Stimulated activated CD4-positive, alpha-beta T cell treated with anti-CD3 and anti-CD28 coated beads, Interleukin-12 subunit alpha, Interleukin-12 subunit beta, amount 100 ng/mL, for 4 hours (primary cell): ENCODE results near the gene LBX2.

Experiments
- DNase-seq: peaks from one replicate; pipeline ENCODE4 v3.0.0-alpha.2; 2020

Gene LBX2, protein sequence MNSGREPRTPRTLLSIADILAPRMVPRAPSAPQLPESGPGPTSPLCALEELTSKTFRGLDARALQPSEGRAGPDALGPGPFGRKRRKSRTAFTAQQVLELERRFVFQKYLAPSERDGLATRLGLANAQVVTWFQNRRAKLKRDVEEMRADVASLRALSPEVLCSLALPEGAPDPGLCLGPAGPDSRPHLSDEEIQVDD

GRCh38 chr2:74499267-74499939, at the start of gene LBX2:
LBX2 (minus strand) TSS chr2:74499603; CDS start chr2:74499537, 66 bp downstream.
- DNase-seq = peak; percentile 46

- DNase-seq = no peak
These were observed 49.0 kb upstream of the LBX2 start for GRCh38 chr2:74548285-74548899.

DNA sequence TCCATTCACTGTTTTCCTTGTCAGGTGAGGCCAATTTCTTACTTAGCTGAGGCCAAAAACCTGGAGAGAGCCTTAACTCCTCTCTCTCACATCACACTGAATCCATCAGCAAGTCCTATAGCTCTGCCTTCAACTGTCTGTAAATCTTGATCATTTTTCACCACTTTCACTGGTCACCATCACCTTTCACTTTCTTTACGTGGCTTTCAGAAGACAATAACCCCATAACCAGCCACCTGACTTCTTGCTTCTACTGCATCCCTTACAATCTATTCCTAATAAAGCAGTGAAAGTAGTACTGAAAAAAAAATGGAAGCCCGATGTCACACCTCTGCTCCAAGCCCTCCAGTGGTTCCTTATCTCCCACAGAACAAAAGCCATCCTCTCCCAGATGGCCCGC, 46.6 kb upstream of the LBX2 start:
- no peak for DNase-seq

DNA sequence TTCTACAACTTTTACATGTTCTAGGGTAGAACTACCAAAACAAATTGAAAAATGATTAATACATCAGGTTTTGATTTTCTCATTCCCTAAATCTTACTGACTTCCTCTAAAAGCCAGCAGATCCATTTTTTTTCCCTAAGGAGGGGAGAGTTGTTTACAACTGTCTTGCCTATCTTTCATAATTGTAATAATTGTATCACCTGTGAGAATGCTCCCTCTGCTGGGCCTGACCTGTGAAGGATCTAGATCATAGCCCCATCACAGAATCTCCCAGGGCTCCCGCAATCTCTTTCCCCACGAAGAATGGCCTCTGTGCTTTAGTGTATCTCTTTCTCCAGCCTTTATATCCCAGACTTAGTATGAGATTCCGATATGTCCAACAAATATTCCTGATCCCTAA, 45.2 kb upstream of the LBX2 start:
- DNase-seq = no peak

GRCh38 chr2:74542978-74543377, 43.6 kb upstream of the LBX2 start:
- DNase-seq = no peak

DNA sequence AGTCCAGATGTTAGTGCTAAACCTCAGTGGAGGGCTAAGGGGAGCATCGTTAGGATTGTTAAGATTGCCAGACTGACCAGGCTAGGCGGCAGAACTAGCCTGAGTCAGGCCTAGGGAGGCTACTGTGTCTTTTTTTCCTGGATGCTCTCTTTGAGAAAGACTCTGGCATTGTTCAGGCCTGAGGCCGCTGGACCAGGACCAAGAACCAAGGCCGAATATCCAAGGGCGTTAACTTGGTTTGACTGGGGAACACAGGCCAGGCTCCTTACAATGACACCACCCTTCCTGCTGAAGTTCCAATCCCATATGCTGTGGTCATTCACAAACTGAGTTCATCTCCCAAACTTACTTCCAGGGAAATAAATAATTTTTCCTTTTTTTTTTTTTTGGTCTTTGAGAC, 40.9 kb upstream of the LBX2 start:
- no peak for DNase-seq

- DNase-seq = no peak
These were observed 39.5 kb upstream of the LBX2 start for GRCh38 chr2:74538881-74539339.

DNA sequence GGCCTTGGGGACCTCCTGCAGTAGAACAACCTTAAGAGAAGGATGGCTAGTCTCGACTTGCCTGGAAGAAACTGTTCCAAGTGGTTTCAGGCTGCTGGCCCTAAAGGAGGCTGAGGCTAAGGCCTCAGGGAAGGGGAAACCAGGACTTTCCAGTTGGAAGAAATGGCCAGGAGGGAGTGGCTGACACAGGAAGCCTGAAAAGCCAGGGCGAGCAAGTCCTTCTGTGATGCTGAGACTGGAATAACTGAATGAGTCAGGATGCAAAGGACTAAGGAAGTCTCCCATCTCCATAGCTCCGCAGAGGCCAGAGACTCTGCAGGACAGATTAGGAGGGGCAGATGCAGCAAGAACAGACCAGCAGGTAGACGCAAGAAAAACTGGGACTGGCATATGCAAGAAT, 37.7 kb upstream of the LBX2 start:
- DNase-seq = no peak

GRCh38 chr2:74536166-74536950, 37.0 kb upstream of the LBX2 start:
- no peak for DNase-seq

GRCh38 chr2:74535440-74535965, 36.1 kb upstream of the LBX2 start:
- DNase-seq = no peak

- no peak for DNase-seq
These were observed 35.0 kb upstream of the LBX2 start for GRCh38 chr2:74534411-74534810.

DNA sequence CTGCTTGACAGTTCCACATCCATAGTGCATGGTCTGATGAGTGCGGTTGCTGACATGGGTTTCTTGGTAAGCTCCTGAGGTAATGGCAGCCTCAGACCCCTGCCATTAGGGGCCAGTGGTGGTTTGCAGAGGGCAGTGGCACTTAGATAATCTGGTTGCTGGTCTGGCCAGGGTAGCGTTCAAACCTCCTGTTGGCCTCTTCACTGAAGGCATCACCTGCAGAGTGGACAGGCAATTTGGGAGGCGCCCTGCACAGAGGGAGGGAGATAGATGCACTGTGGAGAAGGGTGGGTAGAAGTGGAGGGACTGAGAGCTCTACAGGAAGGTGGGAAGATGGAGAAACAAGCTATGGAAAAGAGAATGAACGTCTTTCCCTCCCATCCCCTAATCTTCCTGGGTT, 34.1 kb upstream of the LBX2 start:
- DNase-seq = no peak

- DNase-seq = no peak
These were observed 32.8 kb upstream of the LBX2 start for GRCh38 chr2:74532222-74532621.

GRCh38 chr2:74531666-74532065, 32.3 kb upstream of the LBX2 start:
- no peak for DNase-seq

DNA sequence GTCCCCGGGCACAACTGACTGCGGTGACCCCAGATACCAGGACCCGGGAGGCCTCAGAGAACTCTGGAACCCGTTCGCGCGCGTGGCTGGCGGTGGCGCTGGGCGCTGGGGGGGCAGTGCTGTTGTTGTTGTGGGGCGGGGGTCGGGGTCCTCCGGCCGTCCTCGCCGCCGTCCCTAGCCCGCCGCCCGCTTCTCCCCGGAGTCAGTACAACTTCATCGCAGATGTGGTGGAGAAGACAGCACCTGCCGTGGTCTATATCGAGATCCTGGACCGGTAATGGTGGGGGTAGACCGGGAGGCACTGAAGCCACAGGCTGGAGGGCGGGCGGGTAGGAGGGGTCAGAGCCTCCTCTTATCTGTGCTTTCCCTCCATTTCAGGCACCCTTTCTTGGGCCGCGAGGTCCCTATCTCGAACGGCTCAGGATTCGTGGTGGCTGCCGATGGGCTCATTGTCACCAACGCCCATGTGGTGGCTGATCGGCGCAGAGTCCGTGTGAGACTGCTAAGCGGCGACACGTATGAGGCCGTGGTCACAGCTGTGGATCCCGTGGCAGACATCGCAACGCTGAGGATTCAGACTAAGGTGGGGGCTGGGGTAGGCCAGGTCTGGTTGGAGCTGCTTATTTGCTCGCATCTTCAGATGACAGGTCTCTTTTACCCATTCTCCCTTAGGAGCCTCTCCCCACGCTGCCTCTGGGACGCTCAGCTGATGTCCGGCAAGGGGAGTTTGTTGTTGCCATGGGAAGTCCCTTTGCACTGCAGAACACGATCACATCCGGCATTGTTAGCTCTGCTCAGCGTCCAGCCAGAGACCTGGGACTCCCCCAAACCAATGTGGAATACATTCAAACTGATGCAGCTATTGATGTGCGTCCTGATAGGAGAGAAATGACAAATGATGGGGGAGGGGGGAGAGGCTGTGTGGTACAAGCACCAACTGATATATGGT, 31.1 kb upstream of the LBX2 start:
- peak; percentile 41 for DNase-seq

DNA sequence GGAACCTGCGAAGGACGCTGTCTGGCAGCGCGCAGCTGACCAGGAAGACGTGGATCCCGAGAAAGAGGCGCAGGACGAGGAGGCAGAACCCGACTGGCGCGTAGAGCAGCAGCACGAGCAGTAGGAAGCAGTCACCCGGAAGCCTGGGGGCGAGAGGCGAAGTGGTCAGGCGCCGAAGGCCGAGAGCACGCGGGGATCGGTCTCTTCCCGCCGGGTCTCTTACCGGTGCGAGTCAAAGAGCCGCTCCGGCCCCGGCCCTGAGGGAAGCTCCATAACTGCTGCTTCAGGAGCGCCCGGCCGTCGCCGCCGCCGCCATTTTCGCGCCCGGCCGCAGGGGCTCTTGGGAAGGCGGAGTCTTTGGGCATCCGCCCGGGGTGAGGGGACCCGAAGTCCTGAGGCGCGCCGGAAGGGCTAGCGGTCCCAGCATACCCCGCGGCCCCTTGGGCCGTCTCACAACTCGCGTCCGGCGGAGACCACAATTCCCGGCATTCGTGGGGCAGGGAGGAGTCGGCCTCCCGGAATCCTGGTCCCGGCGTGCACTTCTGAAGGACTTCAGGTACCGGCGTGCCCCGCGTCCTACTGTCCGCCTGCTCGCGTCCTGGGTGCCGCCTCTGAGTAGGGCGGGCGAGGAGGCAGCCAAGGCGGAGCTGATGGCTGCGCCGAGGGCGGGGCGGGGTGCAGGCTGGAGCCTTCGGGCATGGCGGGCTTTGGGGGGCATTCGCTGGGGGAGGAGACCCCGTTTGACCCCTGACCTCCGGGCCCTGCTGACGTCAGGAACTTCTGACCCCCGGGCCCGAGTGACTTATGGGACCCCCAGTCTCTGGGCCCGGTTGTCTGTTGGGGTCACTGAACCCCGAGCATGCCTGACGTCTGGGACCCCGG, 30.2 kb upstream of the LBX2 start, which contains the start of the genes AUP1 and HTRA2:
Gene AUP1, minus strand, starts transcription at position 350 of the 882 bp plus-strand sequence. Its CDS starts 77 bp downstream, at position 273.
Gene HTRA2, plus strand, starts transcription at position 577 of the 882 bp plus-strand sequence. Its CDS starts 74 bp downstream, at position 651.
- peak; percentile 85 for DNase-seq

GRCh38 chr2:74528600-74529356, 29.4 kb upstream of the LBX2 start:
- peak; percentile 27 for DNase-seq

- no peak for DNase-seq
These were observed 28.3 kb upstream of the LBX2 start for GRCh38 chr2:74527741-74528140.

DNA sequence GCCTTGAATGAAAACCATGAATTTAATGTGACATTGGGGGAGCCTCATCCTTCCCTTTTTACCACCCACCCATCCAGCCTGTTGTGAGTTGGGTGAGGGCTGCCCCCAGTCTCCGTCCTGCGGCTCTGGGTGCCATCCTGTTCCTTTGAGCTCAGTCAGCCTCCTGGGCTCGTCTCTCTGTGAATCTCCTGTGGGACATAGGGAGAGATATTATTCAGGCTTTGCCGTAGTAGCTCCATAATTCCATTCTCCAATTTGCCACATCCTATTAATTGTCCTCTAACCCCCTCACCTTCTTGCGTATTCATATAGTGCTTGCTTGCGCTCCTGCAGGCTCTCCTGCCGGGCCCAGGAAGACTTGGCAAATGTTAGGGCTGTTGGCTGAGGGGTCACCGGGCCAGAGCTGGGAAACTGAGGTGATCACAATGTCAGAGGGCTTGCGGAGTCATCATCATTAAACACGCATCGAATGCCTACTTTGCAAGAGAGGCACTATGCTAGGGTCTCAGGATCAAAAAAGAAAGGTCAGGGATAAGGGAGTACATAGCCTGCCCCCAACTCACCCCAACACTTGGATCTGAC, 27.3 kb upstream of the LBX2 start:
- no peak for DNase-seq
